NCI-H187 (cell line): Measurements from ENCODE around the gene CDH24.
"Not testable (repeated sequence)": the region's sequence is repeated elsewhere in the genome, so short reads cannot be mapped to it uniquely, and the experiment has no call there.

Experiments used
- DNase-seq, 2 experiments: peaks; one replicate each; lab custom pipeline; 2025; lab: John Stamatoyannopoulos, UW

CDH24 gene

GRCh38 chr14:23018107-23018506, 39.2 kb downstream of the CDH24 start:
- DNase-seq: no peak

DNA sequence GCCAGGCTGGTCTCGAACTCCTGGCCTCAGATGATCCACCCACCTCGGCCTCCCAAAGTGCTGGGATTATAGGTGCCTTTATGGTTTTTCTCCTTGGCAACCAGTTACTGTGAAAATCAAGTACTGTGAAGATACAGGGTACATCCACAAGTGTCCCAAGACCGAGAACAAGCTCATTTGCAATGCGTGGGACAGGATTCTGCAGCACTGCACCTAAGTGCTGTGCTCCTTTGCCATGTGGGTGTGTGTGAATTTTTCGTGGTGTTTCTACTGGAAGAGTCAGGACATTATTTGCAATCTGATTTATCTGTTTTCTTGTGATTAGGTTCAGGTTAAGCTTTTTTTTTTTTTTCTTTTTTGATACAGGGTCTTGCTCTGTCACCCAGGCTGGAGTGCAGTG, 40.2 kb downstream of the CDH24 start:
- DNase-seq: no peak

GRCh38 chr14:23015618-23016017, 41.7 kb downstream of the CDH24 start:
- DNase-seq: no peak

GRCh38 chr14:23013749-23014054, 43.6 kb downstream of the CDH24 start:
- DNase-seq: not testable (repeated sequence)

DNA sequence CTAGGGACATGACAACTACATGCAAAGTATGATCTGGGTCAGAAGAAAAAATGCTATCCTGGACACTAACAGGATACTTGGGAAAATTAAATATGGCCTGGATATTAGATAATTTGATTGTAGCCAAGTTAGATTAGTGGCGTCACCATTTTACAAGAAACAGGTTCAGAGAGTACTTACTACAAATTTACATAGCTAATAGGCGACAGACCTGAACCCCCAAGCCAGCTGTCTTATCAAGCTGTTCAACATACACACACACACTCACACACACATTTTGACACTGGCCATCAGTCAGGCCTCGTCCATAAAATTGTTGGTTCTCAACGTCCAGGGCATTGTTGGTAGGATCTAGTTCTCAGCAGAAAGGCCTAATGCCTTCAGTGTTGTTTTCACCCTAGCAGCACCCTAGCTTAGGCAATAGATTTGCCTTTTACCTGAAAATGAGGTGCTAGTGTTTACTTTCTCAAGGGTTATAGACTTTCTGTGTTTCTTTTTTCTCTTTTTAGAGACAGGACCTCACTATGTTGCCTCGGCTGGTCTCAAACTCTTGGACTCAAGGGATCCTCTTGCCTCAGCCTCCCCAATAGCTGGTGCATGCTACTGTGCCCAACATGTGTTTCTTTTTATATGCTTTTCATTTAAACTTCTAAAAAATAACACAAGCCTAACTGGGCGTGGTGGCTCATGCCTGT, 44.1 kb downstream of the CDH24 start:
- no peak for DNase-seq

DNA sequence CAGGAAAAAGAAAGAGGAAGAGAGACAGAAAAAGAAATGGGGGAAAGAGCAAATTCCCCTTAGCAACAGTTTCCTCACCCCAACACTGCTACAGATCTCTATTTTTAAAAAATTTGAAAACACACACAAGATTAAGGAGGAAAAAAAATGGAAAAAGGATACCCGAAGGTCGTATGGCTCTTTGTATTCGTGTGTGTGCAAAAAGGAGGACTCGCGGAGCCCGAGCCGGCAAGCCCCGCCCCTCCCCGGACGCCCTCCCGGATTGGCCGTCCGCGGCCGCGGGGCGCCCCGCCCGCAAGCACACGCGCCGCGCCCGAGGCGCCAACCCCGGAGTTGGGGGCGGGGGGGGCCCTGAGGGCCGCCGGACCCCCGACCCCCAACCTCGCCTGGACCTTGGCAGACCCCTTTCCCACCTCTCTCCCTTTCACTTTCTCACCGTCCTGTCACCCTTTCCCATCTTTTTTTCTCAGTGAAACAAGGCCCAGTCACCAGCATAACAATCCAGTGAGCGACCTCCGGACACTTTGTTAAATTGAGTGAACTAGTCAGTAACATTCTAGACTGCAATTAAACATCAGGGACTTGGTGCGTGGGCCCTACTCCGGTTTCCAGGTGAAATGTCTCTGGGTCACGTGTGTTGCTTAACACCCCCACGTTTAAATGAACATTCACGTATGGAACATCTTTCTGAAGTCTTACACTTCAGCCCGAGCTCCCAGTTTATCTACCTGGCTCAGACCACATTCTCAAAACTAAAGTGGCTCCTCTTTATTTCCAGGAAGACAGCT, 47.2 kb downstream of the CDH24 start, which contains the start of gene C14orf93:
TSS of gene C14orf93 (minus strand) at position 205 of the 788 bp plus-strand sequence. CDS start 11,120 bp downstream, outside the sequence.
- DNase-seq: peak; percentile 43 to 84

DNA sequence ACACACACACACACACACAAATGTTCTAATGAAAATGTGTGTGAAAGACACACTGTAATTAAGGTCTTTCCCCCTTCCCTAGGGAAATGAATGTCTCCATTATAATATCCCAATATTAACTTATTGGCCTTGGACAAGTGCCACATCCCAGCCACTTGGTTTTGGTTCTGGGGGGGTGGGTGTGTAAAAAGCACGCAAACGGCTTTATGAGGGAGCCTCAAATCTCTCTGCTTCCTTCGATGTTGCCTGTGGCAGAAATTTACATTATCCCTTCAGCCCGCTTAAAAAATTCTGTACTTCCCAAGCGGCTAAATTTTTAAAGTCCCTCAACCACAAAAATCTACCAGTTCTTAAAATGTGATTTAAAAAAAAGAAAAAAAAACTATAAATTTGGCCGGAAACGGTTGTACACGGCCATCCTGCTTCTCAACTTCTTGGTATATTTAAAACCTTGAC, 47.8 kb downstream of the CDH24 start:
- no peak for DNase-seq

DNA sequence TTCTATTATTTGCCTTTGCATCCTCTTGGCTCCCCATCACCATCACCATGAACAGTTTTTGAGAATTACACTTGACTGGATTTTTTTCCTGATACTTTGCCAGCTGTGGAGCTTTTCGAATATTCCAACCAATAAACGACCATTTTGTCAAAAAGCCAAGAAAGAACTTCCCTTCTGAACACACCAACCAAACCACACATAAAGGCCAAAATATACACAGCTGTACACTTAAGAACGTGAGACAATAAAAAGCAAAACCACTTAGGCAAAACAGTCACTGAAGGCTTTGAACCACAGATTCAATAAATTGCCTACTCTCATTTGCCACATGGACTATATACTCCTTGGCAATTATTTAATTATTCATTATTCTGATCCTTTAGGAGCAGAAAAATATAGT, 48.5 kb downstream of the CDH24 start:
- DNase-seq: peak in 1 of 2 experiments; percentile 10

DNA sequence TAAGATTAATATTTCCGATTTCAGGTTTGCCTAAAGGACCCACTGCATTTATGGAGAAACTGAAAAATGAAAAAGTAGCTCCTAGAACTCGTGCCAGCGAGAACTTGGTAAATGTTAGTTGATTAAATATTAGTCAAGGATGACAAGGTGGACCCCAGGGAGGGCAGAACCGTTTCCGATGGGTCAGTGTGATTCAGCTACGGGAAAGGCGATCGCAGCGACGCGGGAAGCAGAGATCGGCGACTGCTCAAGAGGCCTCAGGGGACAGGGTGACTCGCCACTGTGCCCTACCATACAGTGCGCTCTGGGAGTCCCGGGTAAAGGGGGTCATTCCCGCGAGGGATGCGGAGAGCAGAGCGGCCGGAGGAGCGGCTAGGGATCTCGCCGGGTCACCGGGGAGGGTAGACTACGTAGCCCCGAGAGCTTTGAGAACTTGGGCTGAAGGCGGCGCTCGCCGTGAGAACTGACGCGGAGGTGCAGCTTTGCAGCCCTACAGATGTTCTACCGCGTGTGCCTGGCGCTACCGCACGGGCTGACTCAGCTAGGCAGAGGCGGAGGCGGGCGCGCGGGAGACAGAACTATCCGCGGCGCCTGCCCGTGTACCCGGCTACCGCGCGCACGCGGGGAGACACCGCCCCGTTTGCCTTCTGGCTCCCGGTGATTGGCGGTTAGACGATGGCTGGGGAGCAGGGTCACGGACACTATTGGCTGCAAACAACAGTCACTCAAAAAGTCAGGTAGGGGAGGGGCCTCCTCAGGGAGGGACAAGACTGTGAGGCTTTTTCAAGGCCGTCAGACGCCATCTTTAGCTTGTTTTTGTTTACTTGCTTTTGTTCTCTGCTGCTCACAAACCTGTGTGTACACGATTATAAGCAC, 50.5 kb downstream of the CDH24 start:
- peak; percentile 96 for DNase-seq

GRCh38 chr14:23006188-23006534, 51.2 kb downstream of the CDH24 start:
- DNase-seq: no peak

GRCh38 chr14:23005451-23006187, 51.7 kb downstream of the CDH24 start:
- no peak for DNase-seq

DNA sequence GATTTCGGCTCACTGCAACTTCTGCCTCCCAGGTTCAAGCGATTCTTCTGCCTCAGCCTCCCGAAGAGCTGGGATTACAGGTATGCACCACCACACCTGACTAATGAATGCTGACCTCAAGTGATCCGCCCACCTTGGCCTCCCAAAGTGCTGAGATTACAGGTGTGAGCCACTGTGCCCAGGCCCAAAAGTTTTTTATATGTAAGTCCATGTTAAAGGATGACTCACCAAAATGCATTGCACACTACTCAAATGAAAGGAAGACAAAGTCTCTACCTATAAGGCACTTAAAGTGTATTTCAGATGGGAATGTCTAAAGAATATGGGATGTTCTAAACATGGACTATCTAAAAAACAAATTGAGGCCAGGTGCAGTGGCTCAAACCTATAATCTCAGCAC, 53.0 kb downstream of the CDH24 start:
- DNase-seq: not testable (repeated sequence)

- DNase-seq: no peak
Measured at GRCh38 chr14:23002592-23002991, 54.7 kb downstream of the CDH24 start.

DNA sequence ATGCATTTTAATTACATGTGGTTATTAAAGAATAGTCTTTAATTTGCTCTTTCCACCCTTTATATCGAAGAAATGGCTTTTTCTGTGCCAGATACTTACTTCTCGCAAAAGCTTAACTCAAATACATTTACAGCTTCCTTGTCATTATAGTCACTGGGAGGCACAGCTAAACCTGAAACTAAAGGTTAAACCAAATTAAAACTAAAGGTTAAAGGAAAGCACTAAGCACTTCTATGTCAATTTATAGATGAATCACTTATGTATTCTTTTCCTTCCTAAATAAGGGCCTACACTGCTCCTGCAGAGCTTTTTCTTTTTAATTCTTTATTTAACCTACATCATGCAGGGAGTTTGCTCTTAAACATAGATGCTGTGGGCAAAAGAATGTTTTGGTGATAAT, 56.5 kb downstream of the CDH24 start:
- DNase-seq: no peak

GRCh38 chr14:22998329-22999012, 58.8 kb downstream of the CDH24 start:
- no peak for DNase-seq

DNA sequence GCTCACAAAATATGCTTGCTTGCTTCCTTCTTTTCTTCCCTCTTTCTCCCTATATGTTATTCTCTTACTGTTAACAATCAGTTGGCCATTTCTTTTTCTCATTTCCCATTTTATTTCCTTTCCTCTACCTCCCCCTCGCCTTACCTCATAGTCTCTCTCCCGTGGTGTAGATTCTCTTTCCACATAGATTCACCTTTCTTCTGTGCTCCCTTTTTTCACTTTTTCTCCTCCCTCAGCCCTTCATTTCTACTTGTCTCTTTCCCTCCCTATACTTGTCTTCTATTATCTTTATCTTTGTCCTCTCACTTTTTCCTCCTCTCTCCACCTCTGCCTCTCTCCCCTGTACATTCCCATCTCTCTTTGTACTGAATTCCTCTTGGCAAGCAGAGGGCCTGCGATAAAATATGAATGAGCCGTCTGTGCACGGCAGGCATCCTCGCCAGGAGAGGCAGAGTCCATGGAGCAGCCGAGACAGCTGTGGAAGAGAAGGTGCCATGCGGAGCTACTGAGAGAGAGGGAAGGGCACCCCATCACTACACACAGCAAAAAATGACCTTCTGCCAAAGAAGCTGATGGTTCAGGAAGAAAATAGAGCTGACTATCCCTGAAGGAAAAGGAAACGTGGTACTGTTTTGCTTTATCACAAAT, 59.5 kb downstream of the CDH24 start:
- no peak for DNase-seq
